Stomach (tissue), 9 donors: ENCODE measurements around the gene RBMS1. TPM values are rescaled to one million over a fixed set of nuclear protein-coding genes. Genes with fewer than 3 reads are reported as not detected.

Experiments
- DNase-seq, 2 donors: peaks; one replicate each; pipeline versions ENCODE4 v3.0.0 to v3.0.0-alpha.2; 2013 to 2019
- H3K27ac ChIP-seq, 5 donors: fragments of 200-600 bp in 4 of 5; sonication (generic) in 4 of 5; one replicate each; pipeline ENCODE4 v1.5.1; 2013 to 2019; ENCODE audit warnings: mild to moderate bottlenecking in 1 of 5, moderate library complexity in 1 of 5
- H3K27me3 ChIP-seq, 3 donors: fragments of 200-600 bp; sonication (generic); one replicate each; pipeline ENCODE4 v1.5.1; 2017 to 2019; ENCODE audit warnings: mixed run types in 1 of 3
- H3K36me3 ChIP-seq, 4 donors: fragments of 200-600 bp; sonication (generic); 1 replicate in 3 of 4; 2 replicates in 1 of 4; pipeline ENCODE4 v1.5.1; 2016 to 2019
- H3K4me1 ChIP-seq, 4 donors: fragments of 200-600 bp; sonication (generic); one replicate each; pipeline ENCODE4 v1.5.1; 2016 to 2019
- H3K4me3 ChIP-seq, 4 donors: fragments of 200-600 bp; sonication (generic) in 3 of 4; one replicate each; pipeline ENCODE4 v1.5.1; 2016 to 2019; ENCODE audit warnings: mild to moderate bottlenecking in 1 of 4
- H3K9me3 ChIP-seq, 4 donors: fragments of 200-600 bp; sonication (generic); one replicate each; pipeline ENCODE4 v1.5.1; 2016 to 2019
- EP300 ChIP-seq: sonication (generic); formaldehyde crosslinking; IDR thresholded peaks from one replicate; pipeline ENCODE4 v1.6.1; 2017; ENCODE audit warnings: antibody characterized with exemption
- POLR2A ChIP-seq, 4 donors: fragments of 450-650 bp; IDR thresholded peaks; one replicate each; pipeline ENCODE4 v1.6.1; 2016; ENCODE audit warnings: antibody characterized with exemption in 4 of 4, control low read depth in 2 of 4, mild to moderate bottlenecking in 1 of 4, moderate library complexity in 1 of 4
- POLR2AphosphoS5 ChIP-seq, 3 donors: sonication (generic); formaldehyde crosslinking; IDR thresholded peaks; one replicate each; pipeline ENCODE4 v1.6.1; 2016; ENCODE audit warnings: antibody characterized with exemption in 3 of 3
- WGBS, 5 donors: extraction: QIAGEN DNeasy Blood & Tissue Kit in 3 of 5; methylation state at CpG; one replicate each; pipeline versions ENCODE4 v1.1.5 to v1.1.7; 2013 to 2018; 5-methylcytosine and 5-hydroxymethylcytosine counted together
- intact Hi-C: fragments of 100-400 bp; cut with DNase I; formaldehyde crosslinking; loops from one replicate; pipeline ENCODE4 v1.15.1; 2023; ENCODE audit warnings: low total_unique reads
- polyA plus RNA-seq, 3 donors: library from polyadenylated mRNA; stranded (reverse); fragments of 200-250 nt; gene quantifications; one replicate each; pipeline ENCODE4 v1.2.3, GENCODE V29; 2013
- total RNA-seq, 5 donors: library from RNA; depleted of rRNA; stranded (reverse); fragments of >200 nt; gene quantifications; one replicate each; pipeline versions ENCODE4 v1.1.0 to v1.2.3, GENCODE V29; 2014 to 2016
- TF ChIP-seq, protein P1 (sequence below), 7 experiments: fragments of 450-650 bp in 4 of 7; fragments of 200-600 bp in 3 of 7; sonication (generic) in 3 of 7; IDR thresholded peaks; one replicate each; pipeline ENCODE4 v1.5.1; 2016 to 2019; ENCODE audit warnings: antibody characterized with exemption in 7 of 7, control low read depth in 2 of 7, mild to moderate bottlenecking in 1 of 7
- donor health status: healthy with polysubstance abuse.
- donor health status: Bipolar disorder and iron deficiency.
- donor health status: healthy.

Gene RBMS1
- total and polyA plus RNA-seq, 8 donors: 4.3 to 134 (median 27.8) TPM

DNA sequence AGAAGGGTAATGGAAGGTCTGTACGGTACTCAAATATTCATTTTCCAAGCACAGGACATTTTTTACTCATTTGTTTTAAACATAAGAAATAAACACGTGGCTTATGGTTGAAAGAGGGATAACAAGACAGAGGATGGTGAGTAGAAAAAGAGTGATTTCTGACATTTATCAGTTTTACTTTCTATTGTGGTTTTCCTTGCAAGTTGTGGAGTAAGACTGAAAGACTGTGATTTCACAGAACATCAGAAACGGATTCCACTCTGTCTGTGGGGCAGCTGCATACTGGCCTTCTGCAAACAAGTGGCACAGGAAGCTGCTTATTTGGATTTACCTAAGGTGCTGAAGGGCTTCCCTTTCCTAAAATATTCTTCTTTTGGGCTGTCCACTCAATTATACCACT, 171.3 kb downstream of the RBMS1 start:
- intact Hi-C loops: no loop called here
- DNase-seq: no peak
- H3K4me3 ChIP-seq: no peak overlapping the region
- no peaks in the 10 kb centered on the region for H3K36me3 ChIP-seq
- H3K9me3 ChIP-seq: no peaks in the 10 kb centered on the region
- peaks cover 6 to 80% (median 51%) of the 10 kb centered on the region in 4 donors for H3K4me1 ChIP-seq
- TF ChIP-seq, protein P1, sequence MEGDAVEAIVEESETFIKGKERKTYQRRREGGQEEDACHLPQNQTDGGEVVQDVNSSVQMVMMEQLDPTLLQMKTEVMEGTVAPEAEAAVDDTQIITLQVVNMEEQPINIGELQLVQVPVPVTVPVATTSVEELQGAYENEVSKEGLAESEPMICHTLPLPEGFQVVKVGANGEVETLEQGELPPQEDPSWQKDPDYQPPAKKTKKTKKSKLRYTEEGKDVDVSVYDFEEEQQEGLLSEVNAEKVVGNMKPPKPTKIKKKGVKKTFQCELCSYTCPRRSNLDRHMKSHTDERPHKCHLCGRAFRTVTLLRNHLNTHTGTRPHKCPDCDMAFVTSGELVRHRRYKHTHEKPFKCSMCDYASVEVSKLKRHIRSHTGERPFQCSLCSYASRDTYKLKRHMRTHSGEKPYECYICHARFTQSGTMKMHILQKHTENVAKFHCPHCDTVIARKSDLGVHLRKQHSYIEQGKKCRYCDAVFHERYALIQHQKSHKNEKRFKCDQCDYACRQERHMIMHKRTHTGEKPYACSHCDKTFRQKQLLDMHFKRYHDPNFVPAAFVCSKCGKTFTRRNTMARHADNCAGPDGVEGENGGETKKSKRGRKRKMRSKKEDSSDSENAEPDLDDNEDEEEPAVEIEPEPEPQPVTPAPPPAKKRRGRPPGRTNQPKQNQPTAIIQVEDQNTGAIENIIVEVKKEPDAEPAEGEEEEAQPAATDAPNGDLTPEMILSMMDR (IDR thresholded peaks at IDR 0.05): no peak
- TF ChIP-seq EP300 (no peak), POLR2AphosphoS5 (IDR thresholded peaks at IDR 0.05) (no peak)
- WGBS, 5 donors: 64 to 77% (median 68%) methylated on average over 3 of the region's 3 CpGs
- H3K27ac ChIP-seq: no peak overlapping the region
- H3K27me3 ChIP-seq: no peaks in the 10 kb centered on the region

DNA sequence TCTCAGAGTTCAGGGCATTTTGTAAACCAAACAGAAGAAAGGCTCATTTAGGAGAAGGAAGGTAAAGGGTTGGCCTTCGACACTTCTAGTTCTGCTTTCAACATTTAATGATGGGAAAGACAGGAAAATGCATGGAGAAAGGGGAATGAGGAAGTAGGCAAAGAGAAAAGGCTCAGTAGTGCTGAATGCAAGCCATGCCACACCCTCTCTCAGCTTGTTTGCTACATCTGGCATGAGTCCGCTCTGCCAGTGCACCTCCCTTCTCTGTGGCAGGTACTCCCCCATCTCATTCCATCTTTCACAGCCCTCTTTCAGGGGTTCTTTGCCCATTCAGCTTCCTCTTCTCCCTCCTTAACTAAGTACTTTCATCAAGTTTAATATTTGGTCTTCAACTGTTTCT, 172.6 kb downstream of the RBMS1 start:
- TF ChIP-seq POLR2AphosphoS5 (IDR thresholded peaks at IDR 0.05): peak in 1 of 3 donors; percentile 47
- TF ChIP-seq, protein P1 (IDR thresholded peaks at IDR 0.05): no peak
- TF ChIP-seq EP300: no peak
- peaks cover 6 to 81% (median 53%) of the 10 kb centered on the region in 4 donors for H3K4me1 ChIP-seq
- H3K36me3 ChIP-seq: no peaks in the 10 kb centered on the region
- no peak overlapping the region for H3K4me3 ChIP-seq
- peak overlapping the region in 1 of 5 donors; percentile 34 for H3K27ac ChIP-seq
- no peaks in the 10 kb centered on the region for H3K9me3 ChIP-seq
- peak; percentile 54 to 64 for DNase-seq
- 32 to 56% (median 49%) methylated on average over 2 of the region's 2 CpGs for WGBS, 5 donors
- intact Hi-C loops: no loop called here
- H3K27me3 ChIP-seq: no peaks in the 10 kb centered on the region

DNA sequence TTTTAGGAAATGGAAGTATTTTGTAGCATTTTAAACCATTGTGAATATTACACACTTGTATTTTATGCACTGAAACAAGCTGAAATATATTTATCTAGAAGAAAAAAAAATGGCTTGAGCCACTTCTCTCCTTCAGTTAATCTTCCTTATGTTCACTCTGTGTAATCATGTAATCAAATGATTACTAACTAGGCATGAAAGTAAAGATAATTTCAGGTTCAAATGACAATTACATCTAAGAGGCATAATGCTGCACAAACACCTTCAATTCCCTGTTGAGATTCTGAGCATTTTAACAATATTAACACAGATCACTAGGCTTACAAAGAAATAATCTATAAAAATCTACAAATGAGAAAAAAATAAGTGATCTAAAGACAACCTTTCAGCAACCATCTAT, 173.9 kb downstream of the RBMS1 start:
- no peak overlapping the region for H3K27ac ChIP-seq
- H3K4me1 ChIP-seq: peaks cover 6 to 77% (median 48%) of the 10 kb centered on the region in 4 donors
- DNase-seq: no peak
- no peak overlapping the region for H3K4me3 ChIP-seq
- no peaks in the 10 kb centered on the region for H3K36me3 ChIP-seq
- no peak for TF ChIP-seq POLR2A (IDR thresholded peaks at IDR 0.05)
- TF ChIP-seq, protein P1 (IDR thresholded peaks at IDR 0.05): no peak
- TF ChIP-seq EP300: no peak
- no peak for TF ChIP-seq POLR2AphosphoS5 (IDR thresholded peaks at IDR 0.05)
- H3K27me3 ChIP-seq: no peaks in the 10 kb centered on the region
- intact Hi-C loops: no loop called here
- H3K9me3 ChIP-seq: no peaks in the 10 kb centered on the region

DNA sequence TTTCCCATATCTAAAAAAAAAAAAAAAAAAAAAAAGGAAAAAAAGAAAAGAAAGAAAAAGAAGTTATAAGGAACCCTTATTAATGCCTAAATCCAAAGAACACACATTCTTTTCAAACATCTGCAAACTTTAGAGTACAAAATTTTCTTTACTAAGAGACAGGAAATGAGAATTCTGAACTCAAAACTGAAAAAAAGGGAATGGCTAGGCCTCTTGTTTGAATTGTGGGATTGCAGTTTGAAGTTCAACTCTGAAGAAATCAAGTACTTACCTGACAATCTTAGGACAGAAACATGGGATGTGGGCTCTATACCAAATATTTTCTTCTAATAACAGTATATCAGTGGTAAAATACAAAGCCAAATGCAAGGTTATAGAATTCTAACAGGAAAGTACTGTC, 175.4 kb downstream of the RBMS1 start:
- H3K36me3 ChIP-seq: peaks cover 0 to 1% (median 0%) of the 10 kb centered on the region in 4 donors
- H3K9me3 ChIP-seq: no peaks in the 10 kb centered on the region
- H3K4me3 ChIP-seq: no peak overlapping the region
- H3K27me3 ChIP-seq: no peaks in the 10 kb centered on the region
- peak overlapping the region in 1 of 5 donors; percentile 39 for H3K27ac ChIP-seq
- TF ChIP-seq POLR2AphosphoS5 (IDR thresholded peaks at IDR 0.05) (no peak), POLR2A (IDR thresholded peaks at IDR 0.05) (no peak), EP300 (no peak)
- TF ChIP-seq, protein P1 (IDR thresholded peaks at IDR 0.05): no peak
- intact Hi-C loops: no loop called here
- peaks cover 6 to 71% (median 44%) of the 10 kb centered on the region in 4 donors for H3K4me1 ChIP-seq
- no peak for DNase-seq
